ENCODE measurements around the gene BLOC1S3.
A peak's percentile ranks its signal among the peaks of the same experiment; 100 is the strongest.

Gene BLOC1S3

DNA sequence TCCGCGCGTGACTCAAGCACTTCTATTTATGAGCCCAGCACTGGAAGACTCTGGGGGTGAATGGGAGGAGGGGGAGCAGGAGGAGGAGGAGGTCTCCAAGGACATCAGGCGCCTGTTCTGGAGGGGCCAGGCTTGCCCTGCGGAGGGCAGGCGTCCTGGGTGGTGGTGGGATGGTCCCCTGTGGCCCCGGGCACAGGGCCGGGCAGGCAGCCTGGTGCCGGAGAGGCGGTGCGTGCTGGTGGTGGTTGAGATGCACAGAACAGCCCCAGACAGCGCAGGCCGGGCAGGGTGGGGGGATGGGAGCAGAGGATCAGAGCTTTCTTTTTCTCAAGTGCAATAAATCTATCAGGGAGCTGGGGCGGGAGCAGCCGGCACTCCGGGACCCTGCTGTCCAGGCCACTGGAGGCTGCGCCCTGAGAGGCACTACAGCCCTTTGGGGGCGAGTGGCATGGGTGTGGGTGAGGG lies 31.8 kb upstream of the BLOC1S3 start:
- DNase-seq = no peak

- no peak for DNase-seq
Observed at GRCh38 chr19:45147835-45148676, 30.5 kb upstream of the BLOC1S3 start.

DNA sequence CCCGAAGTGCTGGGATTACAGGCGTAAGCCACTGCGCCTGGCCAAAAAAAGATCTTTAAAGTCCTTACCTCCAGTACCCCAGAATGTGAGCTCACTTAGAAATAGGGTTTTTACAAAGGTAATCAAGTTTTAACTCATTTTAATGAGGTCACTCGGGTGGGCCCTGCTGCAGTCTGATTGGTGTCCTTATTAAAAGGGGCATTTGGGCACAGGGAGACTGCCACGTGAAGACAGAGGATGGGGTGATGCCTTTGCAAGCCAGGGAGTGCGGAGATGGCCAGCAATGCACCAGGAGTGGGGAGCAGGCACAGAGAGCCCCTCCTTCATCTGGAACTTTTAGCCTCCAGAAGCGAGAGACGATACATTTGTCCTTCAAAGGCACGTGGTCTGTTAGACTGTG lies 29.5 kb upstream of the BLOC1S3 start:
- no peak for DNase-seq

- DNase-seq = no peak
Observed at GRCh38 chr19:45150180-45150579, 28.4 kb upstream of the BLOC1S3 start.

DNA sequence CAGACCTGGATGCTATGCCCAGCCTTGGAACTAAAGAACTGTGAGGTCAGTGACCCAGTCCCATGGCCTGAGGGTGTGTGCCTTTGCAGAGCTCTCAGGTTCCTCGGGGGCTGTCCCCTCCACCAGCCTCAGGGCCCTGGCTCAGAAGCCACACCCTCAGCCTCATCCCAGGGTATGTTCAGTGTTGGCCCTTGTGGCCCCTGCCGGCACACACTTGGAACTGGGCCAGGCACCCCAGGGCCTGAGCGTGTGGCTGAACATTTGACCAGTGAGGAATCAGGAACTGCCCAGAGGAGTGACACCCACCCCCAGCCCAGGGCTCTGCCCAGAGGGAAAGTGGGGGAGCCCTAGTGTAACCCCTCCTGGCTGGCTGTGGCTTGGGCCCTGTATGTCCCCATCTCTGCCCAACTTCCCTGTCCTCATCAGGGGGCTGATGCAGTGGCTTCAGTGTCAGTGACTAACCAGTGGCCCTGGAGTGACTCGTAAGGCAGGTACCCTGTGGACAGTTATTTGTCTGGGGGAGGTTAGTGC lies 27.8 kb upstream of the BLOC1S3 start:
- DNase-seq = no peak

DNA sequence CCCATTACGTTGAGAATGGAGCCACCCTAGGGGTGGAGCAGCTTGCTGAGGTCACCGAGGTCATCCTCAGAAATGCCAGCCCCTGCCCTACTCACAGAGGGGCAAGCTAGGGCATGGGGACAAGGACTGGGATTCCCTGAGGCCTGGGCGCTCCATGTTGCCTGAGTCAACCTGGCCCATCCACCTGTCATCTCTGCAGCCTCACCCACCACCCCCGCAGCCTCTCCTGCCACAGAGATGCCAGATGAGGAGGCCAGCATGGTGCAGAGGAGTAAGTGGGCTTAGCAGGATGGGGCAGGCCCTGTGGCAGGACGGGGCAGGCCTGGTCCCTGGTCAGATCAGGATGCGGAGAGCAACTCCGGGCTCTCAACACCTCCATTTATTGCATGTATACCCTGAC lies 27.3 kb upstream of the BLOC1S3 start:
- no peak for DNase-seq

GRCh38 chr19:45151821-45152503 lies 26.6 kb upstream of the BLOC1S3 start:
- DNase-seq = no peak

DNA sequence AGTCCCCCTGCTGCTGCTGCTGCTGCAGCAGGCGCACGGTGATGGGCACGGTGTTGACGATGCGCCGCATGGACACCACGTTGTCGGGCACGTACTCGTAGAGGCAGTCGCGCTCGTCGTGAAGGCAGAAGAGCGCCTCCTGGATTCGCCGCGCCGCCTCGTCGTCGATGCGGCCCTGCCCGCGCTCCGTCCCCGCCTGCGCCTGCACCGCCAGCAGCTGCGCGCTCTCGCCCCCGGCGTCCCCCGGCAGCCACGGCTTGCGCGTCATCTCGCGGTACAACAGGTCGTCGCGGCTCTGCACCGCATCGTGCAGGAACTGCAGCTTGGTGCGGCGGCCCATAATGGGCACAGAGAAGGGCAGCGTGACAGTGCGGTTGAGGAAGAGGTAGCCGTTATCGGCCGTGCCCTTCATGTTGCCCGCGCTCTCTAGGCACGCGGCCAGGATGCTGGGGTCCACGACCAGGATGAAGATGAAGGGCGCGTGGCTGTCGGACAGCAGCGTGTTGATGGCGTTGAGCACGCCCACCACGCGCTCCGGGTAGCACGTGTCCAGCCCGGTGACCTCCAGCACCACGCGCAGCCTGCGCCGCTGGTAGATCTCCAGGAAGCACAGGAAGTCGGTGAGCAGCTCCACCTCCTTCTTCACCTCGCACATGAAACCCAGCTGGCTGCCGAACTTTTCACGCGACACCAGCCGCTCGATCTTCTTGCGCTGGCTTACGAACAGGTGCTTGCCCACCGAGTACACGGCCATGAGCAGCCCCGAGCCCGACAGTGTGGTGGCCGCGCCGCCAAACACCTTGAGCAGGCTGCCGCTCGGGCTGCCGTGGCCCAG lies 25.9 kb upstream of the BLOC1S3 start:
- peak; percentile 35 to 46 for DNase-seq

DNA sequence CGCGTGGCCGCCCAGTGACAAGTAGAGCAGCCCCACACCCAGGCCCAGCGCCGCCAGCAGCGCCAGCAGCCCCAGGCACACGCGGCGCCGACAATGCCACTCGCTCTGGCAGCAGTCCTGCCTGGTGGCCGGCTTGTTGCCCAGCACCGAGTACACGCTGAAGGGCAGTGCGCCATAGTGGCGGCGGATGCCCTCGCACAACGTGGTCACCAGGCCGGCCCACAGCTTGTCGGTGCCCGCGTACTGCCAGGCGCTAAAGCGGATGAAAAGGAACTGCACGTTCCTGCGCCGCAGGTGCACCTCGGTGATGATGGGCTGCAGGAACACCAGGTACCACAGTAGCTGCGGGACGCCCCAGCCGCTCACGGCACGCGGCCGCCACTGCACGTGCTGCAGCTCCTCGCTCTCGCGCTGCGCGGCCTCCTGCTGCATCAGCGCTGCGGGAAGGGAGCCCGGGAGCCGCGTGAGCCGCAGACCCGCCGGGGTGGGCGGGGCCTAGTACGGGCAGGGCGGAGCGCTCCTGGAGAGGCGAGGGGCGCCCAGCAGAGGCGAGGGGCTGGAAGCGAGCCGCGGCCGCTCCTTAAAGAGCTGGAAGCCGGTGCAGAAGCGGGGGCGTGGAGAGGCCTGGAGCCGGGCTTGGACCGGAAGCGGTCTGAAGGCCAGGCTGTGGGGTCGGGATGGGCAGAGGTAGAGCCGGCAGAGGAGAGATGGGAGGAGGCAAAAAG lies 25.1 kb upstream of the BLOC1S3 start:
- DNase-seq = peak; percentile 39 to 45

GRCh38 chr19:45154064-45154827 lies 24.3 kb upstream of the BLOC1S3 start:
- DNase-seq = peak in 1 of 2 experiments; percentile 37

DNA sequence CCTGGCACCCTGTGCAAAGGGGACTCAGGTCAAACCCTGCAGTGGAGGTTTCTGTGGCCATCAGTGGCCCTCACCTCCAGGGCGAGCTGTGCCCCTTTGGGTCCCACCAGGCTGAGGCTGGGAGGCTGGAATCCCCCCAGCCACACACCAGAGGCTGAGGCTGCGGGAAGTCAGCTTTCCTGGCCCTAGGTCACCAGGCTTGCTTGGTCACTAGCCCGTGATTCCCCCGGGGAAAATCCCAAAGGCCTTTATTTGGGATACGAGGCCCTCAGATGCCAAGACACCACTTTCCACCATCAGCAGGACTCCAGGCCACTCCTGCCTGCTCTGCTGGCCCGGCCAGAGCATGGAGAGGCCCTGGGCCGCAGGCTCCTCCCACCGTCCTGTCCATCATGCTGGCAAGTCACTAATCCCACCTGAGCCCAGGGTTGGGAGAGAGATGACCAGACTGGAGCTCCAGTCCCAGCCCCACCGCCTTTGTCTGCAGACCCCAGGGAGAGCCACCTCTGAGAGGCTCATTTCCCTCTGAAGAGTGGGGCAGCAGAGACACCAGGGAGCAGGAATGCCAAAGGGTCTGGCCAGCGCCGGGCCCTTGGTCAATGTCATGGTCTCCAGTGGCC lies 22.5 kb upstream of the BLOC1S3 start:
- no peak for DNase-seq

DNA sequence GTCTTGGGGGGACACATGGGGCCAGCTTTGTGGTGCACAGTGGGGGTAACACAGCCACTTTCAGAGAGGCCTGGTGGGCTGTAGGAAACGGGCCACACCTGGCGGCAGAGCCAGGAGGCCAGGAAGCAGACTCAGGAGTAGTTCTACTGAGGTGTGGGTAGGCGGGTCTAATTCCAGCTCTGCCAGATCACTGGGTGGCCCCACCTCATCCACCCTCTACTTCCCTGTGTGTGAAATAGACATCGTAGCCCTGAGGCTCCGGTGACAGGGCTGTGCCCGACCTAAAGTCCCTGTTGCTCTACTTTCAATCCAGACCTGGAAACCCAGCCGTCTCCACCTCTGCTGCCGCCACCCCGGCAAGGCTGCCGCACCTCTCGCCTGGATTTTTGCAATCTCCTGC lies 21.8 kb upstream of the BLOC1S3 start:
- no peak for DNase-seq

DNA sequence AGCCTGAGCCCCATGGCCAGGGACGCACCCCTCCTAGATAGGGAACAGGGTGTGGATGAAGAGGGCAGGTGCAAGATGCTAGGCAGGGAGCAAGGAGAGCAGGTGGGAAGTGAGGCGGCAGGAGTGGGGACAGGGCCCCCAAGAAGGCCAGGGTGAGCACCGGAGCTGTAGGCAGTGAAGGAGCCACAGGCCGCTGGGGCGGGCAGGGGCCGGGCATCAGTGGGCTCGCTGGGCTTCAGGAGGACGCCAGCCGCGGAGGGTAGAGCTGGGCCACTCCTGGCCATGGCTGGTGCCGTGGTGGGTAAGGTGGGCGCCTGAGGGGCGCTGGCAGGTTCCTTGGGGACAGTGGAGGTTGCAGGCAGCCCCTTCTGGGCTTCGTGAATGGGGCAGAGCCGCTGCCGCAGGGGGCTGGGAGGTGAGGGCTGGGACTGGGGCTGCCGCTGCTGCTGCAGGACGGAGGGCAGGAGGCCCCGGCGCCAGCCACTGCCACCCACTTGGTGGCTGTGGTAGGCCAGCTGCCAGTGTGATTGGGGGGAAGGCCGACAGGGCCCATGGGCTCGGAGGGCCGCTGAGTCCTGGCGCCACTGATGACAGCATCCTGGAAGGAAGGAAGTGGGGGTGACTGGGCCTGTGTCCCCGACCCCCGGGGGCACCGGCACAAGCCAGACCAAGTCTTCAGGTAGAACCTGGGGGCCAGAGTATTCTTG lies 19.9 kb upstream of the BLOC1S3 start:
- no peak for DNase-seq

- no peak for DNase-seq
Observed at GRCh38 chr19:45159210-45159970, 19.2 kb upstream of the BLOC1S3 start.

DNA sequence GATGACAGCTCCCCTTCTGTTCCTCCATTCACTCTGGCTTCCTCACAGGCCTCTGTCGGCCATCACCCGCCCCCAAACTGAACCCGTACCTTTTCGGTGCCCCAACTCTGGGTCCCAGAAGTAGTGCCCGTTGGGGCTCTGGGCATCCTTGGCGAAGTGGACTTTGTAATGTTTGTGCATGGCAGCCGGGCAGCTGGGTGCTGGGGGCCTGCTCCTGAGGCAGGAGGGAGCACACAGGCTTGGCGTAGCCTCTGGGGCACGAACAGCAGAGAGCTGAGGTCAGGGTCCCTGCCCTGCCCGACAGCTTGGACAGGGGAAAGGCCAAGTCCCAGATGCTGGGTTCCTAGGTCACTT lies 18.6 kb upstream of the BLOC1S3 start:
- no peak for DNase-seq

DNA sequence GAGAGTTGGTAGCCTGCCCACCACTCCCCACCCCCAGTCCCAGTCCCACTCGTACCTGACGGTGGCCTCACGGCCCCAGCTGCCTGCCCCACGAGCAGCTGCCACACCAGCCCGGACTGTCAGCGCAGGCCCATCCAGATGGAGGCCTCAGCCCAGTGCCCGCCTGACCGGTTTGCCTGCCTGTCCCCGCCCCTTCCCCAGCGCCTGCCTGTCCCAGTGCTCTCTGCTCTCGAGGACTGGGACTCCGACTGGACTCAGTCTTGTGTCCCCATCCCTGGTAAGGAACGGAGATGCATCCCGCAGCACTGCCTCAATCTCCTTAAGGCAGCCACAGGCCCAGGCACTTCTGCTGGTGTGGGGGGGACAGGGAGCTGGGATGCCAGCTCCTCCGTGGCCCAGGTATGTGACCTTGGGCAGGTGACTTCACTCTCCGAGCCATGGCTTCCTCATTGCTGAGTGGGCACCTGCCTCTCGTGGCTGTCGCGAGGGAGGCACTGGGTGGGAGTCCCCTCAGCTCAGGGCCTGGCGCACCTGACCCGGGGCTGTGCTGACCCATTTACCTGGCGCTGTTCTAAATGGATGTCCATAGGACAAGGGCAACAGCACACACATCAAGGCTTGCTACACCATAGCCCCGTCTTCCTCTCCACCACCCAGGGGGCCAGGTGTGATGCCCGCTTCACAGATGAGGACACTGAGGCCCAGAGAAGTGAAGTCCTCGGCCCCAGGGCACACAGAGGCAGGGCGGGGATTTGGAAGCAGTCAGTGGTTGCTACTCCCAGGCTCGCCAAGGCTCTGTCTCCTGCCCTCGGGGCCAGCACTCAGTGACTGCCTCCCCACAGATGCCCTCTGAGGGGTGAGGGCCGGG lies 17.5 kb upstream of the BLOC1S3 start, which contains the start of gene NKPD1:
Gene NKPD1, minus strand, starts transcription at position 113 of the 868 bp plus-strand sequence. CDS start 832 bp downstream, outside the sequence.
- DNase-seq = no peak

DNA sequence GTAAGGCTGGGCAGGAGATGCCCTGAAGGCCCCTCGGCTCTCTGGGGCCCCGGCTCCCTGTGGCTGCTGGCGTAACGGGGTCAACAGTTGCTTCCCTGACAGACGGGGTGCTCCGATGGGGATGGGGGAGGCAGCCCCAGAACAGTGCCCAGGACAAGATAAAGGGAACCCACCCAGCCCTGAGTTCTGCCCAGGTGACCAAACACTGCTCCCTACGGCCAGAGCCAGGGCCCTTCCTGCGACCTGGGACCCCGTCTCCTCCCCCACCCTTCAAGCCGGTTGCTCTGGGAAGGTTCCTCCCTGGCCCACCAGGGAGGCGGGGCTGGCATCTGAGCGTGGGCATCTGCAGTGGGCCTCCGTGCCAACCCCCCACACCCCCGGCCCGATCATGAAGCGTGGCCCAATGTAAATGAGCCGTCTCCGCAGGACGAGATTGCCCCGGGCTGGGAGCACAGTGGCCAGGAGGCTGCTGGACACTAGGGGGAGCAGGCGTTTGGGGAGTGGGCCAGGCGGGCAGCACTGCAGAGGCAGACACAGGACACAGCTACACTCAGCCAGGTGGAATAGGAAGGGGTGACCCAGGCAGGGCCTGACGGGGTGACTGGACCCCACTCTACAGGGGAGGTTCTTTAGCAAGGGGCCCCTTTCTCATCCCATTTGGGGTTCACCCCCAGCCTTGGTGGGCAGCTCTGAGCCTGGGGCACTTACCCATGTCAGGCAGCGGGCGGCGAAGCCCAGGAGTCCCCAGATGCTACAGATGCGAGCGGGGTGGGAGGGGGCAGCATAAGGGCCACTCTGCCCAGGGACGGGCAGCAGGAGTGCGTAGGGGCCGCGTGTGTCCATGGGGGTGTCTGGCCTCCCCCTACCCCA lies 16.6 kb upstream of the BLOC1S3 start:
- DNase-seq = no peak
